ENCODE results near the gene POU2F1. TPM values are rescaled to one million over a fixed set of nuclear protein-coding genes. Genes with fewer than 3 reads are reported as not detected.

Gene POU2F1
- total RNA-seq, 4 donors from 2014 or later, result 8.4 to 32.1 (median 17.5) TPM

DNA sequence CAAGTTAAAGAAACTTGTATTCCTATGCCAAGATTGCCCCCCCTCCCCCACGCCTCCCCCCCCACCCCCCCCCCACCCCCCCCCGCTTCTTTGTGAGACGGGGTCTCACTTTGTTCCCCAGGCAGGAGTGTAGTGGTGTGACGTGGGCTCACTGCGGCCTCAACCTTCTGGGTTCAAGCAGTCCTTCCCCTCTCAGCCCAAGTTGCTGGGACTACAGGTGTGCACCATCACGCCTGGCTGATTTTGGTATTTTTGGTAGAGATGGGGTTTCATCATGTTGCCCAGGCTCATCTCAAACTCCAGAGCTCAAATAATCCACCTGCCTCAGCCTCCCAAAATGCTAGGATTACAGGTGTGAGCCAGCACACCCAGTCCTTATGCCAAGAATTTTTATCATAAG, 136.6 kb downstream of the POU2F1 start:
- no peak overlapping the region for H3K4me3 ChIP-seq
- H3K27me3 ChIP-seq, result no peaks in the 10 kb centered on the region
- H3K4me1 ChIP-seq, result no peaks in the 10 kb centered on the region
- no peak overlapping the region for H3K27ac ChIP-seq
- no peaks in the 10 kb centered on the region for H3K36me3 ChIP-seq
- no peak for DNase-seq (ENCODE audit: low spot score in 2 of 2)
- TF ChIP-seq POLR2A (IDR thresholded peaks at IDR 0.05), result no peak
- no peak for TF ChIP-seq EP300 (IDR thresholded peaks at IDR 0.05)
- no peak for TF ChIP-seq POLR2AphosphoS5 (IDR thresholded peaks at IDR 0.05)
- TF ChIP-seq, protein P1, sequence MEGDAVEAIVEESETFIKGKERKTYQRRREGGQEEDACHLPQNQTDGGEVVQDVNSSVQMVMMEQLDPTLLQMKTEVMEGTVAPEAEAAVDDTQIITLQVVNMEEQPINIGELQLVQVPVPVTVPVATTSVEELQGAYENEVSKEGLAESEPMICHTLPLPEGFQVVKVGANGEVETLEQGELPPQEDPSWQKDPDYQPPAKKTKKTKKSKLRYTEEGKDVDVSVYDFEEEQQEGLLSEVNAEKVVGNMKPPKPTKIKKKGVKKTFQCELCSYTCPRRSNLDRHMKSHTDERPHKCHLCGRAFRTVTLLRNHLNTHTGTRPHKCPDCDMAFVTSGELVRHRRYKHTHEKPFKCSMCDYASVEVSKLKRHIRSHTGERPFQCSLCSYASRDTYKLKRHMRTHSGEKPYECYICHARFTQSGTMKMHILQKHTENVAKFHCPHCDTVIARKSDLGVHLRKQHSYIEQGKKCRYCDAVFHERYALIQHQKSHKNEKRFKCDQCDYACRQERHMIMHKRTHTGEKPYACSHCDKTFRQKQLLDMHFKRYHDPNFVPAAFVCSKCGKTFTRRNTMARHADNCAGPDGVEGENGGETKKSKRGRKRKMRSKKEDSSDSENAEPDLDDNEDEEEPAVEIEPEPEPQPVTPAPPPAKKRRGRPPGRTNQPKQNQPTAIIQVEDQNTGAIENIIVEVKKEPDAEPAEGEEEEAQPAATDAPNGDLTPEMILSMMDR (IDR thresholded peaks at IDR 0.05), result no peak
- WGBS, result 91% methylated on average over 6 of the region's 6 CpGs
- H3K9me3 ChIP-seq, result no peaks in the 10 kb centered on the region

DNA sequence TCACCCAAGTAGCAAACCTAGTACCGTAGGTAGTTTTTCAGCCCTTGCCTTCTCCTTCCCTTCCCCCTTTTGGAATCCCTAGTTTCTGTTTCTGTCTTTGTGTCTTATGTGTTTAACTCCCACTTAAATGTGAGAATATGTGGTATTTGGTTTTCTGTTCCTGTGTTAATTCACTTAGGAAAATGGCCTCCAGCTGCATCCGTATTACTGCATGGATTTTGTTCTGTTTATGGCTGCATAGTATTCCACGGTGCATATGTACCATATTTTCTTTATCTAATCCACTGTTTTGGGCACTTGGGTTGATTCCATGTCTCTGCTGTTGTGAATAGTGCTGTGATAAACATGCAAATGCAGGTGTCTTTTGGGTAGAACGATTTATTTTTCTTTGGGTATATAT, 138.6 kb downstream of the POU2F1 start:
- Histone ChIP-seq H3K9me3 (no peaks in the 10 kb centered on the region), H3K4me1 (no peaks in the 10 kb centered on the region), H3K27me3 (no peaks in the 10 kb centered on the region), H3K27ac (no peak overlapping the region), H3K36me3 (no peaks in the 10 kb centered on the region), H3K4me3 (no peak overlapping the region)
- DNase-seq (ENCODE audit: low spot score in 2 of 2), result no peak
- 96% methylated on average over 4 of the region's 4 CpGs for WGBS
- TF ChIP-seq EP300 (IDR thresholded peaks at IDR 0.05) (no peak), POLR2AphosphoS5 (IDR thresholded peaks at IDR 0.05) (no peak), POLR2A (IDR thresholded peaks at IDR 0.05) (no peak)
- TF ChIP-seq, protein P1 (IDR thresholded peaks at IDR 0.05), result no peak

DNA sequence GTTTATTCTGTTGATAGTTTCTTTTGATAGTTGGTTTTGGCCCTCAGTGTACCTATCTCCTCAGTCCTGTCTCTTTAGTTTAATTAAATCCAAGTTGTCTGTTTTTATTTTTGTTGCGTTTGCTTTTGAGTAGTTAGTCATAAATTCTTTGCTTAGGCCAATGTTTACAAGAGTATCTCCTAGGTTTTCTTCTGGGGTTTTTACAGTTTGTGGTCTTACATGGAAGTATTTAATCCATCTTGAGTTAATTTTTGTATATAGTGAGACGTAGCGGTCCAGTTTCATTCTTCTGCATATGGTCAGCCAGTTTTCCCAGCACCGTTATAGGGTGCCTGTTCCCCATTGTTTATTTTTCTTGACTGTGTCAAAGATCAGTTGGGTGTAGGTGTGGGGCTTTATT, 139.4 kb downstream of the POU2F1 start:
- Histone ChIP-seq H3K36me3 (no peaks in the 10 kb centered on the region), H3K4me1 (no peaks in the 10 kb centered on the region), H3K27me3 (no peaks in the 10 kb centered on the region), H3K4me3 (no peak overlapping the region), H3K9me3 (no peaks in the 10 kb centered on the region), H3K27ac (no peak overlapping the region)
- 74% methylated on average over 4 of the region's 4 CpGs for WGBS
- TF ChIP-seq POLR2AphosphoS5 (IDR thresholded peaks at IDR 0.05) (no peak), POLR2A (IDR thresholded peaks at IDR 0.05) (no peak), EP300 (IDR thresholded peaks at IDR 0.05) (no peak)
- TF ChIP-seq, protein P1 (IDR thresholded peaks at IDR 0.05), result no peak
- DNase-seq (ENCODE audit: low spot score in 2 of 2), result no peak

DNA sequence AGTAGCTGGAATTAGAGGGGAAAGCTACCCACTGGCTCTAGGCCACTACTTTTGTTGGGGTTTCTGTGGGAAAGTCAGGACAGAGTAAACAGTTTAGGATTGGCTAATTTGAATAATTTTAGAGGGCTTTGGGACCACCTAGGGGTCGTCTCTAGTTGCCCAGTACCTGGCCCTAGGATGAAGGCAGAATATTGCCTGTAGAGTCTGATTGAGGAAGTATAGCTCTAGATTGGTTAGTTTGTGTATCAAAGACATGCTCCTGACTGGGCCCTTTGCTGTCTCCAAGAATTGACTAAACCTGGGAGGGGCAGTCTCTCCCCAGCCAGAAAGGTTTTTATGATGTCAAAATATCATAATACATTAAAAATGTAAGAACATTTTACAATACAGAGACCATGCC, 142.0 kb downstream of the POU2F1 start:
- WGBS, result 100% methylated on average over 1 of the region's 1 CpG
- Histone ChIP-seq H3K4me3 (no peak overlapping the region), H3K9me3 (no peaks in the 10 kb centered on the region), H3K27me3 (no peaks in the 10 kb centered on the region), H3K27ac (no peak overlapping the region), H3K36me3 (peaks cover 2% of the 10 kb centered on the region), H3K4me1 (no peaks in the 10 kb centered on the region)
- no peak for DNase-seq (ENCODE audit: low spot score in 2 of 2)
- TF ChIP-seq, protein P1 (IDR thresholded peaks at IDR 0.05), result no peak
- no peak for TF ChIP-seq POLR2AphosphoS5 (IDR thresholded peaks at IDR 0.05)
- no peak for TF ChIP-seq POLR2A (IDR thresholded peaks at IDR 0.05)
- no peak for TF ChIP-seq EP300 (IDR thresholded peaks at IDR 0.05)

DNA sequence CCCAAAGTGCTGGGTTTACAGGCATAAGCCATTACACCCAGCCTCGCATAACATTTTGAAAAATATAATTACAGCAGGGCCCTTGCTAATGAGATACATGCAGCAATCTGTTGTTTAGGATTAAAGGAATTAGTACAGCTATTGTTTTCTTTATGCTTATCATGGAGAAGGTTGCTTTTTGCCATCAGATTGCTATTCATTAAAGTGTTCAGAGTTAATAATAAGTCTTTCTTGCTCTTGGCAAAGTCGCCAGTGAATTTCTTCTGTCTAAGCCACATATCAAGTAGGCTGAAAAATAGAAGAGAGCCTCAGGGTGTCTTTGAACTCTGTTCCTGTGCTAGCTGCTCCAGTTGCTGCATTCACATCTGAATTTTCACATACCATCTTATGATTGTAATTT, 144.1 kb downstream of the POU2F1 start:
- Histone ChIP-seq H3K27ac (no peak overlapping the region), H3K27me3 (no peaks in the 10 kb centered on the region), H3K4me3 (no peak overlapping the region), H3K36me3 (peaks cover 2% of the 10 kb centered on the region), H3K4me1 (no peaks in the 10 kb centered on the region), H3K9me3 (no peaks in the 10 kb centered on the region)
- no peak for DNase-seq (ENCODE audit: low spot score in 2 of 2)
- TF ChIP-seq, protein P1 (IDR thresholded peaks at IDR 0.05), result no peak
- TF ChIP-seq POLR2A (IDR thresholded peaks at IDR 0.05), result no peak
- TF ChIP-seq POLR2AphosphoS5 (IDR thresholded peaks at IDR 0.05), result no peak
- no peak for TF ChIP-seq EP300 (IDR thresholded peaks at IDR 0.05)
- 72% methylated on average over 2 of the region's 2 CpGs for WGBS

All from suprapubic skin (tissue), 4 donors.